Smooth muscle cell (in vitro differentiated cells): ENCODE results near the gene PLCH1. TPM values are rescaled to one million over a fixed set of nuclear protein-coding genes. Genes with fewer than 3 reads are reported as not detected.

Experiments
- DNase-seq: peaks from one replicate; lab custom pipeline; 2025; ENCODE audit not compliant: unreplicated experiment; lab: John Stamatoyannopoulos, UW
- H2AFZ ChIP-seq: fragments of 200-600 bp; sonication (generic); 2 replicates; pipeline ENCODE4 v1.6.0; 2016; ENCODE audit warnings: antibody characterized with exemption, low read depth, mild to moderate bottlenecking
- H3F3A ChIP-seq: fragments of 200-600 bp; sonication (generic); 2 replicates; pipeline ENCODE4 v1.6.0; 2017; ENCODE audit warnings: antibody characterized with exemption, low read depth
- H3K27ac ChIP-seq: fragments of 200-600 bp; sonication (generic); 2 replicates; pipeline ENCODE4 v1.5.1; 2016; ENCODE audit warnings: low read depth, mild to moderate bottlenecking
- H3K27me3 ChIP-seq: fragments of 200-600 bp; sonication (generic); 2 replicates; pipeline ENCODE4 v1.6.1; 2016; ENCODE audit warnings: low read depth, mild to moderate bottlenecking
- H3K36me3 ChIP-seq: fragments of 200-600 bp; sonication (generic); 2 replicates; pipeline ENCODE4 v1.5.1; 2016; ENCODE audit warnings: low read depth
- H3K4me1 ChIP-seq: fragments of 200-600 bp; sonication (generic); 2 replicates; pipeline ENCODE4 v1.5.1; 2016; ENCODE audit warnings: low read depth
- H3K4me2 ChIP-seq: fragments of 200-600 bp; sonication (generic); 2 replicates; pipeline ENCODE4 v1.6.0; 2016; ENCODE audit warnings: mild to moderate bottlenecking
- H3K4me3 ChIP-seq: fragments of 200-600 bp; sonication (generic); 2 replicates; pipeline ENCODE4 v1.5.1; 2016; ENCODE audit warnings: mild to moderate bottlenecking
- H3K79me2 ChIP-seq: fragments of 200-600 bp; sonication (generic); 2 replicates; pipeline ENCODE4 v1.6.0; 2016; ENCODE audit warnings: low read depth, mild to moderate bottlenecking
- H3K9ac ChIP-seq: fragments of 200-600 bp; sonication (generic); 2 replicates; pipeline ENCODE4 v1.6.0; 2016; ENCODE audit warnings: low read depth
- H3K9me3 ChIP-seq: fragments of 200-600 bp; sonication (generic); replicated peaks from 2 replicates; pipeline ENCODE4 v1.5.1; 2016; ENCODE audit warnings: low read depth
- H4K20me1 ChIP-seq: fragments of 200-600 bp; sonication (generic); 2 replicates; pipeline ENCODE4 v1.6.0; 2016; ENCODE audit warnings: low read depth
- WGBS: methylation state at CpG from one replicate; pipeline ENCODE4 v1.1.7; 2016; ENCODE audit warnings: low lambda C conversion rate; 5-methylcytosine and 5-hydroxymethylcytosine counted together
- polyA plus RNA-seq: library from polyadenylated mRNA; unstranded; fragments of >200 nt; fragmentation: Nextera tagmentation; extraction: Ambion mirVana; gene quantifications from 2 replicates; pipeline ENCODE4 v1.2.1, GENCODE V29; 2016
- total RNA-seq: library from RNA; depleted of rRNA; stranded (reverse); fragments of >200 nt; gene quantifications from 2 replicates; pipeline ENCODE4 v1.2.3, GENCODE V29; 2014
- TF ChIP-seq, protein P1 (sequence below): fragments of 200-600 bp; sonication (generic); IDR thresholded peaks from 2 replicates; pipeline ENCODE4 v1.5.1; 2017; ENCODE audit warnings: borderline replicate concordance, mild to moderate bottlenecking, antibody characterized with exemption; ENCODE audit not compliant: insufficient read depth, poor library complexity, severe bottlenecking

The PLCH1 gene
- total and polyA plus RNA-seq, 2 experiments from 2014 or later: 0.36 TPM; not detected in 1

- no peaks in the 10 kb centered on the region for H3F3A ChIP-seq
- no peak overlapping the region for H3K27ac ChIP-seq
- H3K9me3 ChIP-seq: no peaks in the 10 kb centered on the region
- 45% methylated on average over 10 of the region's 10 CpGs for WGBS
- H3K79me2 ChIP-seq: no peaks in the 10 kb centered on the region
- H3K4me2 ChIP-seq: no peak overlapping the region
- H3K27me3 ChIP-seq: no peaks in the 10 kb centered on the region
- TF ChIP-seq, protein P1, sequence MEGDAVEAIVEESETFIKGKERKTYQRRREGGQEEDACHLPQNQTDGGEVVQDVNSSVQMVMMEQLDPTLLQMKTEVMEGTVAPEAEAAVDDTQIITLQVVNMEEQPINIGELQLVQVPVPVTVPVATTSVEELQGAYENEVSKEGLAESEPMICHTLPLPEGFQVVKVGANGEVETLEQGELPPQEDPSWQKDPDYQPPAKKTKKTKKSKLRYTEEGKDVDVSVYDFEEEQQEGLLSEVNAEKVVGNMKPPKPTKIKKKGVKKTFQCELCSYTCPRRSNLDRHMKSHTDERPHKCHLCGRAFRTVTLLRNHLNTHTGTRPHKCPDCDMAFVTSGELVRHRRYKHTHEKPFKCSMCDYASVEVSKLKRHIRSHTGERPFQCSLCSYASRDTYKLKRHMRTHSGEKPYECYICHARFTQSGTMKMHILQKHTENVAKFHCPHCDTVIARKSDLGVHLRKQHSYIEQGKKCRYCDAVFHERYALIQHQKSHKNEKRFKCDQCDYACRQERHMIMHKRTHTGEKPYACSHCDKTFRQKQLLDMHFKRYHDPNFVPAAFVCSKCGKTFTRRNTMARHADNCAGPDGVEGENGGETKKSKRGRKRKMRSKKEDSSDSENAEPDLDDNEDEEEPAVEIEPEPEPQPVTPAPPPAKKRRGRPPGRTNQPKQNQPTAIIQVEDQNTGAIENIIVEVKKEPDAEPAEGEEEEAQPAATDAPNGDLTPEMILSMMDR: no peak
- H3K4me1 ChIP-seq: peaks cover 18% of the 10 kb centered on the region
- no peaks in the 10 kb centered on the region for H3K36me3 ChIP-seq
- DNase-seq: no peak
- H3K9ac ChIP-seq: no peak overlapping the region
- H2AFZ ChIP-seq: no peak overlapping the region
- no peaks in the 10 kb centered on the region for H4K20me1 ChIP-seq
- no peak overlapping the region for H3K4me3 ChIP-seq
These were observed 381.8 kb downstream of the PLCH1 start for GRCh38 chr3:155362808-155363689.

DNA sequence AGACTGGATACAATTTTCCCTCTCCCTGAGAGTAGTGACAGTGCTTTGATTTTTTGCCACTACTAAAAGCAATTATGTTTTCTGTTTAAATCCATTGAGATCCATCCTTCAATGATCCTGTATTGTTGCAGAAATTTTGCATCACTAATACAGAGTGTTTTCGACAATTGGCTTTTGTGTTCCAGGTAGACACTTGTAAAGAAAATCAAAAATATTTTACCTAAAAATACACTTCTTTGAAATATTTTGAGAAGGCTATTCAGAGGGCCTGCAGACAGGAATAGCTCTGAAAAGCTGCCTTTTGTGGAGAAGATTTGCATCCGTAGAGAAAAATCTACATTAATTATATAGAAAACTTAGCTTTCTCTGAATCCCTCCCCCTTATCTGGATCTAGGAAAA lies 384.6 kb downstream of the PLCH1 start:
- no peaks in the 10 kb centered on the region for H3F3A ChIP-seq
- H3K9ac ChIP-seq: no peak overlapping the region

GRCh38 chr3:155356594-155357370 lies 388.1 kb downstream of the PLCH1 start:
- Histone ChIP-seq H4K20me1 (no peaks in the 10 kb centered on the region), H3F3A (no peaks in the 10 kb centered on the region), H3K27ac (no peak overlapping the region), H3K36me3 (no peaks in the 10 kb centered on the region), H3K4me3 (no peak overlapping the region), H2AFZ (no peak overlapping the region), H3K4me1 (no peaks in the 10 kb centered on the region), H3K9ac (no peak overlapping the region), H3K27me3 (peaks cover 3% of the 10 kb centered on the region), H3K4me2 (no peak overlapping the region), H3K79me2 (no peaks in the 10 kb centered on the region), H3K9me3 (no peaks in the 10 kb centered on the region)
- no peak for DNase-seq
- TF ChIP-seq, protein P1: no peak
- WGBS: 74% methylated on average over 7 of the region's 7 CpGs

More for the DNA sequence above, 384.6 kb downstream of the PLCH1 start:
- Histone ChIP-seq H3K27ac (no peak overlapping the region), H3K36me3 (no peaks in the 10 kb centered on the region), H3K4me1 (peaks cover 9% of the 10 kb centered on the region), H3K79me2 (no peaks in the 10 kb centered on the region), H2AFZ (no peak overlapping the region), H4K20me1 (no peaks in the 10 kb centered on the region), H3K27me3 (peaks cover 2% of the 10 kb centered on the region), H3K4me2 (no peak overlapping the region), H3K9me3 (no peaks in the 10 kb centered on the region), H3K4me3 (no peak overlapping the region)
- WGBS: 95% methylated on average over 2 of the region's 2 CpGs
- DNase-seq: no peak
- TF ChIP-seq, protein P1: no peak
